Measurements from ENCODE around the gene GALM. TPM values are rescaled to one million over a fixed set of nuclear protein-coding genes. Genes with fewer than 3 reads are reported as not detected.

GALM gene
- total RNA-seq, 1 experiment from 2014 or later = 48.7 TPM

DNA sequence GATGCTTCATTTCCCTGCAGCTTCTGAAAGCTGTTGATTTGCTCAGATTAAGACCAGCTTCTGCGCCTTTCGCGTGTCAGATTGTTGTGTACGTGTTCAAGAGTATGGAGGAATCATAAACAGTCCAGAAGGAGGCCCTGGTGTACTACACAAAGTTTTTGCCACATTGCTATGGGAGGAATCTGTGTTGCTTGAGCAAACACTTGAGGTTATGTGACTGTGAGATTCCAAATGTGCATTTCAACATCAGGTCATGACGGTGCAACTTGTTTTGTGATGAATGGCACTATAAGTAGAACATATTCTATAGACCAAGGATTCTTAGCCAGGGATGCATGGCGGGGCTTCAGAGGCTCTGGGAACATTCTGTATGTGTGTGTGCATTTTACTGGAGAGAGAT is 50.3 kb downstream of the GALM start:
- Histone ChIP-seq H3K27me3 (replicated peaks; ENCODE audit: control insufficient read depth, insufficient read depth, low read length) (no peaks in the 10 kb centered on the region), H3K9me3 (no peaks in the 10 kb centered on the region), H3K4me3 (ENCODE audit: low read depth, low read length) (no peak overlapping the region), H3K36me3 (ENCODE audit: control insufficient read depth, insufficient read depth, low read length) (peaks cover 1% of the 10 kb centered on the region; the same call in 1 of the 2 replicates), H3K4me1 (peaks cover 9% of the 10 kb centered on the region)
- Mint-ChIP-seq H3K36me3 (ENCODE audit: insufficient read depth, unreplicated experiment) (peaks cover 51% of the 10 kb centered on the region), H3K4me3 (ENCODE audit: unreplicated experiment) (no peak overlapping the region), H3K4me1 (ENCODE audit: low read depth, unreplicated experiment) (peaks cover 22% of the 10 kb centered on the region), H3K27ac (ENCODE audit: unreplicated experiment) (peak overlapping the region; percentile 63), H3K27me3 (ENCODE audit: insufficient read depth, unreplicated experiment) (no peaks in the 10 kb centered on the region), H3K9me3 (ENCODE audit: unreplicated experiment) (peaks cover 10% of the 10 kb centered on the region)
- TF ChIP-seq, protein P1, sequence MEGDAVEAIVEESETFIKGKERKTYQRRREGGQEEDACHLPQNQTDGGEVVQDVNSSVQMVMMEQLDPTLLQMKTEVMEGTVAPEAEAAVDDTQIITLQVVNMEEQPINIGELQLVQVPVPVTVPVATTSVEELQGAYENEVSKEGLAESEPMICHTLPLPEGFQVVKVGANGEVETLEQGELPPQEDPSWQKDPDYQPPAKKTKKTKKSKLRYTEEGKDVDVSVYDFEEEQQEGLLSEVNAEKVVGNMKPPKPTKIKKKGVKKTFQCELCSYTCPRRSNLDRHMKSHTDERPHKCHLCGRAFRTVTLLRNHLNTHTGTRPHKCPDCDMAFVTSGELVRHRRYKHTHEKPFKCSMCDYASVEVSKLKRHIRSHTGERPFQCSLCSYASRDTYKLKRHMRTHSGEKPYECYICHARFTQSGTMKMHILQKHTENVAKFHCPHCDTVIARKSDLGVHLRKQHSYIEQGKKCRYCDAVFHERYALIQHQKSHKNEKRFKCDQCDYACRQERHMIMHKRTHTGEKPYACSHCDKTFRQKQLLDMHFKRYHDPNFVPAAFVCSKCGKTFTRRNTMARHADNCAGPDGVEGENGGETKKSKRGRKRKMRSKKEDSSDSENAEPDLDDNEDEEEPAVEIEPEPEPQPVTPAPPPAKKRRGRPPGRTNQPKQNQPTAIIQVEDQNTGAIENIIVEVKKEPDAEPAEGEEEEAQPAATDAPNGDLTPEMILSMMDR (IDR thresholded peaks at IDR 0.05; ENCODE audit: insufficient read depth in 1 of 2, low read depth in 1 of 2, low read length in 1 of 2, severe bottlenecking in 1 of 2, unreplicated experiment in 1 of 2) = no peak
- POLR2A ChIA-PET = interaction anchor here (0.9 kb wide), 1 partner anchor 35 kb away, joined by 4 read pairs; no protein-coding TSS in a partner anchor
- no TSS peak for BruUV-seq (replicated peaks)
- peak in 1 of 2 experiments; percentile 60 for DNase-seq
- intact Hi-C loops (cut with micrococcal nuclease; ENCODE audit: unreplicated experiment) = loop anchor here (1.0 to 5.0 kb wide), 3 partner anchors 10 to 49 kb away; partner anchors contain the start of gene GALM
- CTCF ChIA-PET = interaction anchor here (1.4 to 1.7 kb wide), 2 partner anchors 112 to 160 kb away, joined by 3 to 5 read pairs; no protein-coding TSS in a partner anchor

DNA sequence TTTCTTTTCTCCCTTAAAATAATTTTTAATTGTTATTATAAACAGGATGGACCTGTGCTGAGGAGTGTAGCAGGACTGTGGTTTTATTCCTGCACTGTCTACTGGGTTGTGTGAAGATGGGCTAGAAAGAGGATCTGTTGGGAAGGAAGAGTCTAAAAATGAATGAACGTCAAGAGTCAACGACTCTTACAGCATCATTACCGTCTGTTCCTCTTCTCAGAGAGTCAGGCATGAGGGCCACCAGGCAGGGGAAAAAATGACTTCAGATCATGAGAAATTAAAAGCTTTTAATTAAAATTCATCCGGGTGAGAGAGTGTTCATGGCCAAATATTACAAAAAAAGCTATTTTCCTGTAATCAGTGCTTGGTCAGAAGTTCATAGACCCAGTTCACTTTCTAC is 52.7 kb downstream of the GALM start:
- Mint-ChIP-seq H3K36me3 (ENCODE audit: insufficient read depth, unreplicated experiment) (peaks cover 35% of the 10 kb centered on the region), H3K27me3 (ENCODE audit: insufficient read depth, unreplicated experiment) (no peaks in the 10 kb centered on the region), H3K27ac (ENCODE audit: unreplicated experiment) (peak overlapping the region; percentile 46), H3K4me1 (ENCODE audit: low read depth, unreplicated experiment) (peaks cover 26% of the 10 kb centered on the region), H3K4me3 (ENCODE audit: unreplicated experiment) (no peak overlapping the region), H3K9me3 (ENCODE audit: unreplicated experiment) (no peaks in the 10 kb centered on the region)
- intact Hi-C loops (cut with micrococcal nuclease; ENCODE audit: unreplicated experiment) = loop anchor here (5.0 kb wide), 1 partner anchor 51 kb away; the partner anchor contains the start of gene GALM
- no peaks in the 10 kb centered on the region for H3K9me3 ChIP-seq
- BruUV-seq (replicated peaks) = no TSS peak
- H3K4me3 ChIP-seq (ENCODE audit: low read depth, low read length) = no peak overlapping the region
- TF ChIP-seq, protein P1 (IDR thresholded peaks at IDR 0.05; ENCODE audit: insufficient read depth in 1 of 2, low read depth in 1 of 2, low read length in 1 of 2, severe bottlenecking in 1 of 2, unreplicated experiment in 1 of 2) = no peak
- POLR2A ChIA-PET = no interaction called here
- H3K36me3 ChIP-seq (ENCODE audit: control insufficient read depth, insufficient read depth, low read length) = no peaks in the 10 kb centered on the region; the same call in 1 of the 2 replicates
- no peak for DNase-seq
- CTCF ChIA-PET = no interaction called here
- peaks cover 9% of the 10 kb centered on the region for H3K4me1 ChIP-seq
- H3K27me3 ChIP-seq (replicated peaks; ENCODE audit: control insufficient read depth, insufficient read depth, low read length) = no peaks in the 10 kb centered on the region

DNA sequence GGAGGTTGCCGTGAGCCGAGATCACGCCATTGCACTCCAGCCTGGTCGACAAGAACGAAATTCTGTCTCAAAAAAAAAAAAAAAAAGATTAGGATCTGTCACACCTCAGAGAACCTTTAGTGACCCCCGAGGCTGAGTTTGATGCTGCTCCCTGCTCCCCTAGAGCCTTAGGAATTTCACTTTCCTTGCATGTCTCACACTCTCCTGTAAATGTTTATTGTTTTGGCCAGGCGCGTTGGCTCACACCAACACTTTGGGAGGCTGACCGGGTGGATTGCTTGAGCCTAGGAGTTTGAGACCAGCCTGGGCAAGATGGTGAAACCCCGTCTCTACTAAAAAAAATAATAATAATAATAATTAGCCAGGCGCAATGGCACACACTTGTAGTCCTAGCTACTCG is 53.8 kb downstream of the GALM start:
- Histone ChIP-seq H3K4me1 (peaks cover 9% of the 10 kb centered on the region), H3K36me3 (ENCODE audit: control insufficient read depth, insufficient read depth, low read length) (no peaks in the 10 kb centered on the region; the same call in 1 of the 2 replicates), H3K4me3 (ENCODE audit: low read depth, low read length) (no peak overlapping the region), H3K27me3 (replicated peaks; ENCODE audit: control insufficient read depth, insufficient read depth, low read length) (no peaks in the 10 kb centered on the region), H3K9me3 (no peaks in the 10 kb centered on the region)
- ChIA-PET POLR2A (interaction anchor here (1.1 kb wide), 1 partner anchor 32 kb away, joined by 3 read pairs; the partner anchor contains the start of gene SRSF7), CTCF (no interaction called here)
- no peaks in the 10 kb centered on the region for H3K27me3 Mint-ChIP-seq (ENCODE audit: insufficient read depth, unreplicated experiment)
- H3K9me3 Mint-ChIP-seq (ENCODE audit: unreplicated experiment) = no peaks in the 10 kb centered on the region
- no peak for DNase-seq
- TF ChIP-seq, protein P1 (IDR thresholded peaks at IDR 0.05; ENCODE audit: insufficient read depth in 1 of 2, low read depth in 1 of 2, low read length in 1 of 2, severe bottlenecking in 1 of 2, unreplicated experiment in 1 of 2) = no peak
- H3K27ac Mint-ChIP-seq (ENCODE audit: unreplicated experiment) = no peak overlapping the region
- no peak overlapping the region for H3K4me3 Mint-ChIP-seq (ENCODE audit: unreplicated experiment)
- intact Hi-C loops (cut with micrococcal nuclease; ENCODE audit: unreplicated experiment) = loop anchor here (5.0 kb wide), 1 partner anchor 52 kb away; the partner anchor contains the start of gene GALM
- BruUV-seq (replicated peaks) = no TSS peak
- peaks cover 30% of the 10 kb centered on the region for H3K36me3 Mint-ChIP-seq (ENCODE audit: insufficient read depth, unreplicated experiment)
- peaks cover 20% of the 10 kb centered on the region for H3K4me1 Mint-ChIP-seq (ENCODE audit: low read depth, unreplicated experiment)
